CD4-positive, alpha-beta T cell treated with Interleukin-17A for 4 hours (primary cell): Measurements from ENCODE around the gene CYB5RL.
"Not testable (repeated sequence)": the region's sequence is repeated elsewhere in the genome, so short reads cannot be mapped to it uniquely, and the experiment has no call there.

Source experiments
- DNase-seq: peaks from one replicate; pipeline ENCODE4 v3.0.0-alpha.2; 2020; ENCODE audit warnings: mixed read lengths

The CYB5RL gene, protein sequence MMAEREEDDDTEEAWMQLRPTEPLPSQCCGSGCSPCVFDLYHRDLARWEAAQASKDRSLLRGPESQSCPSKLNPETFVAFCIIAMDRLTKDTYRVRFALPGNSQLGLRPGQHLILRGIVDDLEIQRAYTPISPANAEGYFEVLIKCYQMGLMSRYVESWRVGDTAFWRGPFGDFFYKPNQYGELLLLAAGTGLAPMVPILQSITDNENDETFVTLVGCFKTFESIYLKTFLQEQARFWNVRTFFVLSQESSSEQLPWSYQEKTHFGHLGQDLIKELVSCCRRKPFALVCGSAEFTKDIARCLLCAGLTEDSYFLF

GRCh38 chr1:54199765-54200518, at the start of gene CYB5RL, which contains the start of gene MRPL37:
CYB5RL (minus strand) TSS chr1:54200030; CDS start chr1:54195616, 4,414 bp downstream.
MRPL37 (plus strand) TSS chr1:54200167; CDS start chr1:54200244, 77 bp downstream.
- peak; percentile 89 for DNase-seq

DNA sequence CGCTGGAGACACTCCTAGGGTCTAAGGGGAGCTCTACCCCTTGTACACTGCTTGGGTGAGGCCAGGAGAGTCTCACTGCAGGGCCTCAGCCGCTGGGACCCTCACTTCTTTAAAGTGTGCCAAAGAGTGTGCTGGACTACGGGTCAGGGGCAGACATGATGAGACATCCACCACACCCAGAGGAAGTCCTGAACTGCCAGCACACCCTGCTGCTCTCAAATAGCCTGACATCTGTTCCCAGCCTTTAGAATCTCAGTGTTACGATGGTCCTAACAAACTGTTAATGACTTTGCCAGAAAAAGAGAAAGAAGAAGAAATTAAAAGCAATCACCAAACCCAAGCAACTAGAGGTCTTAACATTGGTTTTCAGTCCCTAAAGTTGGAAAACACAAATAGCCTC, 49.1 kb upstream of the CYB5RL start:
- DNase-seq, result no peak

GRCh38 chr1:54247863-54248515, 48.2 kb upstream of the CYB5RL start:
- no peak for DNase-seq

DNA sequence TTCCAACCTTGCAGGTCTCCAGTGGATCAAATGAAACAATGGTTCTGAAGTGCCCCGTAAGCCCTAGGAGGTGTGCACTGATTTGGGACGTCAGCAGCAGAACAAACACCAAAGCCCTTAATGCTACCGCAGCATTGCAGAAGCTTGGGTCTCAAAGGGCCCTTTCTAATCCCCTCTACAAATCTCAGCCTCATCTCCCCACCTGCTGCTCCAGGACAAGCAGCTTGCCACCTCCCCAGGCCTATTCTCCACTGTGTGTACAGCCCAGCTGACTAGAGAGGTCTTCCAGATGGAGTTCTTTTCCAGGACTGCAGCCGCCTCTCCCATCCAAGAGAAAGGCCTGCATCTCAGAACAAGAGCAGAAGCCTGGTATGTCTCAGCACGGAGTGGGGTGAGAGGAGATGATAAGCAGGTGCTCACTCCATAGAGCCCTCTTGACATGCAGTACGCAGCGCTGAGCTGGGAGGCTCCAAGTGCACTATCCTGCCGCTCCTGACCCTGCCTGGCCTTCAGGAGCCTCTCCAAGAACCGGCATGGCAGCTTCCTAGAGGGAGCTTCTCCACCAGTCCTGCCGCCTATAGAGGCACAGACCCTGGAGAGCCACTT, 46.4 kb upstream of the CYB5RL start:
- no peak for DNase-seq

- DNase-seq, result no peak
Observed at GRCh38 chr1:54245501-54245900, 45.7 kb upstream of the CYB5RL start.

- no peak for DNase-seq
Observed at GRCh38 chr1:54244655-54245054, 44.8 kb upstream of the CYB5RL start.

GRCh38 chr1:54243022-54243421, 43.2 kb upstream of the CYB5RL start:
- DNase-seq, result no peak

DNA sequence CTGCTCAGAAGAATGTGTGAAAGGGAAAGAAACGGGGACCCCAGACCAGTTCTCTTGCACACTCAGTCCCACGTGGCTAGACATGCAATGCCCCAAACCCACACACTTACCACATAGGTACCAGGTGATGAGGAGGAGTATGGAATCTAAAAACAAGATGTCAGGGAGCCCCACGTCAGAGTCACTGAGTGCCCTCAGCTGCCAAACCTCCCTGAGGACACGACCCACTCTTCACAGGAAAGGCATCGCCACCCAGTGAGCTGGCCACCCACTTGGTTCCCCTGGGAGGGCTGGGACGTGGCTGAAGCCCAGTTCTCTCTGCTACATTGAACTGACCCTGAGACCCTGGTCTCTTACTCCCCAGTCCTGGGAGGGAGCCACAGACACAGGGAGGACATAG, 41.5 kb upstream of the CYB5RL start:
- DNase-seq, result no peak

DNA sequence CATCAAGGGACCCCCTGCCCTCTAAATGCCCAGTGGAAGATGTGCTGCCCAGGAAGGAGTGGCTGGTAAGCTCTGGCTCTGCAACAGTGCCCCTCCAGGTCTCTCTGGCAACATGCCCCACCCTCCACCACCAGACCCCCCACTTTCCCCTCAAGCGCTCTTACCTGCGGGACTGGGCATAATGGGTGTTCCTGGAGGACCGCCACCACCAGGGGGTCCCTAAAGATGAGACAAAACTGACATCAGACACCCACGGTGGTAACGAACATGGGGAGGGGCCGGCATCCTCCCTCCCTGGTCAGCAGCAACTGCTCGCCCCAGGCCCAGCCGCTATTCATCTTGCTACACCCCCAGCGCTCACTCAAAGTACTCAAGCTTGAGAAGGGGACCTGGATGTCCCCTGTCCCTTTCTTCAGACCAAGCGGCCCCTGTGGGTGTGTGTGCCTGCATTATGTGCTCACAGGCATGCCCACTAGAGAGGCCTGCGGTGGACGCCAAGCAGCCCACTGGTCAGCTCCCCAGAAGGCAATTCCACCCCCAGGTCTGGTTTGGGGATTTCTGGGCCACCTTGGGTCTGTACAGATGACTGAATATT, 41.0 kb upstream of the CYB5RL start:
- DNase-seq, result no peak

DNA sequence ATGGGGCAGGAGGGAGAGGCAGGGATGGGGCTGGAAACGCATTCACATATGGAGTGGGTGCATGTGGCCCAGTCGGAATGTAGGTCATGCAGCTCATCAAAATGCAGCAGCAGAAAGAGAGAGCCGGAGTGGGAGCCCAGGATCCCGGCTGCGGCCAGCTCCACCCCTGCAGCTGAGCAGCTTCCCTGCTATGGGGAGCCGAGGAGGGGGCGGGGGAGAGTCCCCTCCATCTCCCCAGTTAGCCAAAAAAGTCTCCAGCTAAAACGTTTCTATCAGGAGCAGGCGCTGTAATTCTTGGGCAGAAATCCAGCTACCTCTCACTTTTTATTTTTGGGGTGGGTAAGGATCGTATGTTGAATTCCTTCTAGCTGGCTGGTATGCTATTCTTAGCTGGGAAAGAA, 39.8 kb upstream of the CYB5RL start:
- DNase-seq, result no peak

- DNase-seq, result no peak
Observed at GRCh38 chr1:54239035-54239383, 39.2 kb upstream of the CYB5RL start.

DNA sequence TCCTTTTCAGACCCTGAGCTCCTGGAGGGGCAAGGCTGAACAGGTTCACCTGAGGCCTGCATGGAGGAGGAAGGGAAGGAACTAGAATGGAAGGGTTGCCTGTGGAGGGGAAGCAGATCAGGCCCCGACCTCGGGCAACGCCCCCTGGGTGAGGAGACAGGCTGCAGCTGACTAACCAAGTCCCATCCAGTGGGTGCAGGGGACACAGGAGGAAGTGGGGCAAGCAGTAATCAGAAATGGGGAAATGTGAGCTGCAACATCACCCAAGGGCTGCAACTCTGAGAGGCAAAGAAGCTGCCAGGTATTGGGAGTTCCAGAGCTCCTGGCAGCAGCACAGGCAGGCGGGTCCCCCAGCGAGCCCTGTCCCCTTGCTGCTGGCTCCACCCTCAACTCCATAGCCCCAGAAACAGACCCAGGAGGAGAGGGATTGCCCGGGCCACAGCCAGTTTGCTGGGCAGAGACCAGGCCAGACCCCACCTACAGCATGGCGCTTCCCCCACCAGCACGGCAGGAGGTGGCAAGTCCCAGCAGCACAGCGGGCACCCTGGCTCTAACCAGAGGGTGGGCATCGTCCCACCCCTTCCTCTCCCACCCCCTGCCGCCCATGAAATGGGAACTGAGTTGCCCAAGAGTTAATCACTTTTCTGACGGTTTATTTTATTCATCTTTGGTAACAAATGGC, 38.7 kb upstream of the CYB5RL start:
- DNase-seq, result no peak

GRCh38 chr1:54237586-54237985, 37.8 kb upstream of the CYB5RL start:
- DNase-seq, result no peak

DNA sequence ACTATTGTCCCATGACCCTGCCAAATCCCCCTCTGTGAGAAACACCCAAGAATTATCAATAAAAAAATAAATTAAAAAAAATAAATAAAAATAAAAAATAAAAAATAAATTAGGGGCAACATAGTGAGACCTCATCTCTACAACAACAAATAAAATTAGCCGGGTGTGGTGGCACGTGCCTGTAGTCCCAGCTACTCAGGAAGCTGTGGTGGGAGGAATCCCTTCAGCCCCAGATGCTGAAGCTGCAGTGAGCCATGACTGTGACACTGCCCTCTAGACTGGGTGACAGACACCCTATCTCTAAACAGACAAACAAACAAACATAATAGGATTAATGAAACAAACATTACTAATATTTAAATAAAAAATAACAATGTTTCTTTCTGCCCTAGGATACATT, 34.5 kb upstream of the CYB5RL start:
- no peak for DNase-seq

- DNase-seq, result not testable (repeated sequence)
Observed at GRCh38 chr1:54233196-54233595, 33.4 kb upstream of the CYB5RL start.

DNA sequence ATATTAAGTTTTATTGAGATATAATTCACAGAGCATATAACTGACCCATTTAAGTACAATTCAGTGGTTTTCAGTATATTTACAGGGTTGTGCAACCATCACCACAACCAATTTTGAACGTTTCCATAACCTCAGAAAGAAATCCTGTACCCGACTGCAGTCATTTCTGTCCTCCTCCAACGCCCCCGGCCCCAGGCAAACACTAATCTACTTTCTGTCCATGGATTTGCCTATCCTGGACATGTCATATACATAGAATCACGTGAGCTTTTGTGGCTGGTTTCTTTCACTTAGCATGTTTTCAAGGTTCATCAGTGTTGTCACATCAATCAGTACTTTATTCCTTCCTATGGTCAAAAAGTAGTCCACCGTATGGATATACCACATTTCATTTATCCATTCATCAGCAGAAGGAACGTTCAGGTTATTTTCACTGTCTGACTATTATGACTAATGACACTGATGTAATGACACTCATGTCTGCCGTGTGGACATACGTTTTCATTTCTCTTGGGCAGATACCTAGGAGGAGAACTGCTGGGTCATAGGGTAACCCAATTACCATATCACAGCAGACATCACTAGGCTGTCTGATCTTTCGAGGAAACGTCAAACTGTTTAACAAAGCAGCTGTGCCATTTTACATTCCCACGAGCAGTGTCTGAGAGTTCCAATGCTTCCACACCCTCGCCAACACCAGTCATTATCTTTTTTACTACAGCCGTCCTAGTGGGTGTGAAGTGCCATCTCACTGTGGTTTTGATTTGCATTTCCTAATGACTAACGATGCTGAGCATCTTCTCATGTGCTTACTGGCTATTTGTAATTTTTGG, 30.9 kb upstream of the CYB5RL start:
- DNase-seq, result no peak

GRCh38 chr1:54229281-54229891, 29.6 kb upstream of the CYB5RL start:
- DNase-seq, result peak; percentile 10

DNA sequence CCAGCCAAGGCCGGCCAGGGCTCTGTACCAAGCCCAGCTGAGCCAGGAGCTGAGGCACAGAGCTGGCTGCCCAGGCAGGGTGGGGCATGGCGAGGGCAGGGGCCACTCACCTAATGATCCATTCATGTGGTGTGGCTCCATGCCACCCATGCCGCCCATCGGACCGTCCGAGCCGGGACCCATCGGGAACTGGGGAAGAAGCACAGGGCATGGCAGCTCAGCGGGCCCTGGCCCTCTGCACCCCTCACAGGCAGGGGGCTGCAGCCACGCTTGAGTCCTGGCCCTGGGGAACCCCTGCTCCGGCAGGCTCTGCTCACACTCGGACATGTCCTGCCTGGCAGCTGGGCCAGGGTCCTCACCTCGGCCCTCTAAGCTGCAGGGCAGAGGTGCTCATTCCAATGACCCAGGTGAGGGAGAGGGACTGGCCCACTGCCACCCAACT, 28.8 kb upstream of the CYB5RL start:
- DNase-seq, result no peak

GRCh38 chr1:54227891-54228310, 28.1 kb upstream of the CYB5RL start:
- DNase-seq, result no peak

GRCh38 chr1:54227091-54227602, 27.3 kb upstream of the CYB5RL start:
- DNase-seq, result no peak
